ENCODE data around the gene TCF15.

- TF ChIP-seq POLR2AphosphoS5 (IDR thresholded peaks at IDR 0.05) (no peak), POLR2A (IDR thresholded peaks at IDR 0.05) (no peak)
- TF ChIP-seq, protein P1, sequence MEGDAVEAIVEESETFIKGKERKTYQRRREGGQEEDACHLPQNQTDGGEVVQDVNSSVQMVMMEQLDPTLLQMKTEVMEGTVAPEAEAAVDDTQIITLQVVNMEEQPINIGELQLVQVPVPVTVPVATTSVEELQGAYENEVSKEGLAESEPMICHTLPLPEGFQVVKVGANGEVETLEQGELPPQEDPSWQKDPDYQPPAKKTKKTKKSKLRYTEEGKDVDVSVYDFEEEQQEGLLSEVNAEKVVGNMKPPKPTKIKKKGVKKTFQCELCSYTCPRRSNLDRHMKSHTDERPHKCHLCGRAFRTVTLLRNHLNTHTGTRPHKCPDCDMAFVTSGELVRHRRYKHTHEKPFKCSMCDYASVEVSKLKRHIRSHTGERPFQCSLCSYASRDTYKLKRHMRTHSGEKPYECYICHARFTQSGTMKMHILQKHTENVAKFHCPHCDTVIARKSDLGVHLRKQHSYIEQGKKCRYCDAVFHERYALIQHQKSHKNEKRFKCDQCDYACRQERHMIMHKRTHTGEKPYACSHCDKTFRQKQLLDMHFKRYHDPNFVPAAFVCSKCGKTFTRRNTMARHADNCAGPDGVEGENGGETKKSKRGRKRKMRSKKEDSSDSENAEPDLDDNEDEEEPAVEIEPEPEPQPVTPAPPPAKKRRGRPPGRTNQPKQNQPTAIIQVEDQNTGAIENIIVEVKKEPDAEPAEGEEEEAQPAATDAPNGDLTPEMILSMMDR (IDR thresholded peaks at IDR 0.05): no peak
Measured at GRCh38 chr20:605237-605636, 4.9 kb downstream of the TCF15 start.
